Activated CD4-positive, alpha-beta T cell treated with anti-CD3 and anti-CD28 coated beads, Interleukin-2, amount 50 U/mL, for 24 hours (primary cell): ENCODE data around the gene MYO1G.

Experiments
- DNase-seq, 2 donors: peaks; one replicate each; pipeline ENCODE4 v3.0.0-alpha.2; 2020; ENCODE audit warnings: low read depth in 1 of 2, low spot score in 1 of 2

The MYO1G gene

DNA sequence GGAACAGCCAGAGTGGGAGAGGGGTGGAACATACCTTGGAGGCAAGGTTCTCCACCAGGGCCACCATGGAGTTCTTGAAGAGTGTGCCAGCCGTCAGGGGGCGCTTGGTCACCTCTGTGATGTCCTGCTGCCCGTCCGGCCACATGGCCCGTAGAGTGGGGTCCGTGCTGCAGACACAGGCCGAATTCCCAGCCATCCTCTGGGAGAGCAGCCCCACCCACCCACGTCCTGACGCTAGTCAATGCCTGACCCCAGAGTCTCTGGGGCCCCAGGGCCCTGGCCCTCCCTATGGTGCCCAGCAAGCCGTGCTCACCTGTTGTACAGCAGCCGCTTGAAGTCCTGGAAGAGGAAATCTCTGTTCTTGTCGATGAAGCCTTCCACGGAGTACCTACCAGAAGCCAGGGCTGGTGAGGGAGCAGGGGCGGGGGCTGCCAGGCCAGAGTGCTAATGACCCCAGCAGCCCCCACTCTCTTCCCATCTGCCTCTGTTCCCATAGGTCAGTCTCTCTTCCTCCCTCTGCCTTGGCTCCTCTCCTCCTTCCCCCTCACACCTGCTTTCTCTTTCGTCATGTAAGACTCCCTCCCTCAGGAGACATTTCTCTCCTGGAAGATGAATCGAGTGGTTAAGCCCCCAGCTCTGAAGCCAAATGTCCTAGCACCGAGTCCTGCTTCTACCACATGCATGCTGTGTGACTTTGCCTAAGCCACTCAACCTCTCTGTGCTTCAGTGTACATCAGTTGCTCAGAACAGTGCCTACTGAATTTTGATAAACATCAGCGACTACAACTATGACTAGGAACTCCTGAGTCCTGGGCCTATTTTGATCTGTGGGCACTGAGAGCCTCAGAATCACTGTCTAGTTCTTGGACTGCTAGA, 11.0 kb downstream of the MYO1G start:
- DNase-seq: no peak

DNA sequence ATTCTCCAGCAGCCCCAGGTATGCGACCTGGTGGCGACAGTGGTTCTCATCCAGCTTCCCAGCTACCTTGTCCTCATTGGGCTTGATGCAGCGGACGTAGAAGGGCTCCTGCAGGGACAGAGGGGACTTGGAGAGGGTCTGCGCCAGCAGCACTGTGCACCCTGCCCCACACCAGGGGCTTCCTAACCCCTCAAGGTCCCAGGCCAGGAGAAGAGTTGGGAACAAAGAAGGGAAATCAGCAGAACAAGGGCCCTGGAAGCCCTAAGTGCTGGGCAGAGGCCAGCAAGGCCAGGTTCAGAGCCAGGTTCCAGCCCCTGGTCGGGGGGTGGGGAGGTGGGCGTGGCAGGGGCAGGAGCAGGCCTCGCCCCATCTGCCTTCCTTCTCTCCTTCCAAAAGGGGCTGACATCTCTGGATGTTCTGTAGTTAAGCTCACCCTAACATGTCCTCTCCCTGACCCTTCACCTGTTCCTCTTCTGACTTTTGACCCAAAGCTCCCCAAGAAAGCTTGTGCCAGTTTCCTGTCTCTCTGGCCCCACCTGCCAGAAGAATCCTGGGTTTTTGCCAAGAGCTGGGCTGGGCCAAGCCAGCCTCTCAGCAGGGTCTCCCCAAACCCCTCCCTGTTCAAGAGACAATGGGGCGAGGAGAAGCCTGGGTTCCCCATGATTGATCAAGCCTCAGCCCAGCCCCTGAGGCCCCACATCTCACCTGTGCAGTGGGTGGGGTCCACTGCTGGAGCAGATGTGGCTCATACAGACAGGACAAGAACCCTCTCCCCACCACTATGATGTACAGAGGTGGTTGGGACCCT, 11.9 kb downstream of the MYO1G start:
- DNase-seq: no peak

DNA sequence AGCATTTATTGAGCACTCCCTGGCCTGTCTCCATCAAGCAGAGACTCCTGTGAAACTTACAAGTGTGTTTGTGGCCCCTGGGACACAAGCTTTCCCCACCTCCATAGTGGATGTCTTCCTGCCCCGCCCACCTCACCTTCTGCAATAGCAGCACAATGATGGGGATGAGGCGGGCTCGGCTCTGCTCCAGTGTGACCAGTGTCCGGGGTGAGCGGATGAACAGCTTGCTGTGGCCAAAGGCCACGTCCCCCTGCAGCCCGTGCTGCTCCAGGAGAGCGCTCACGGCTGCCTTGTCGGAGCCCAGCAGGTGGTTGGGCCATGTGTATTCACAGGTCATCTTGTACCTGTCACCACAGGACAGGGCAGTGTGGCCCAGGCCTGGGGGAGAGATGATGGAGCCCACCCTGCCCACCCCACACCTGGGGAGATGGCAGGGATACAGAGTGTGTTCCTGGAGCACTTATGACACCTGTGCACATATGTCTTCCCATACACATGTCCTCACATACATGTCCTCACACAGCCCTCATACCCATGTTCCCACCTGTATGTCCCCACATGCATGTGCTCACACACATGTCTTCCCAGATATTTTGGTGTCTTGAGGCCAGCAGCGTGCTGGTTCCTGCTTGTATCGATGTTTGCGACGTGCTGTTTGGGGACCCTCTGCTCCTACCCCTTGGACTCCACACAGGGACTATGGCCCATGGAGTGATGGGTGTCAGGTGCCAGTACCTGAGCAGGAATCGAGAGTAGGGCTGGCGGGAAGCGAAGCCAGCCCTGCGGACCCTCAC, 12.7 kb downstream of the MYO1G start:
- no peak for DNase-seq

DNA sequence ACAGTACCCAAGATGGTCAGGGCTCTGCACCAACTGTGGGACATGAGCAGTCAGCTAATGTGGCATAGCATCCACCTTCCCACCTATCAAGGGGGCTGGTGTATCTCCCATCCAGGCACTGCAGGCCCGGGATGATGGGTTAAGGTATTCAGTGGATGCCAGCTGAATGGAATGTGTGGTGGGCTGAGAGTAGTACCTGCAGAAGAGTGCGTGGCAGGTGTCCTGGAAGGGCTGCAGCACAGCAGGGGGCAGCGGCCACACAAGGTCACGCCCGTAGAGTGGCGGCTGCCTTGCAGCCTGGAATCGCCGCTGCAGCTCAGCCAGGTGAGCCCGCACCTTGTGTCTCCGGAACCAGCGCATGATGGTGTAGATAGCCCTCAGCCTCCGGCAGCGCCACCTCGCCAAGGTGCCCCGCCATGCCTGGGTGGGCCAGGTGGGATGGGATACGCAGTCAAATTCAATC, 13.3 kb downstream of the MYO1G start:
- no peak for DNase-seq

DNA sequence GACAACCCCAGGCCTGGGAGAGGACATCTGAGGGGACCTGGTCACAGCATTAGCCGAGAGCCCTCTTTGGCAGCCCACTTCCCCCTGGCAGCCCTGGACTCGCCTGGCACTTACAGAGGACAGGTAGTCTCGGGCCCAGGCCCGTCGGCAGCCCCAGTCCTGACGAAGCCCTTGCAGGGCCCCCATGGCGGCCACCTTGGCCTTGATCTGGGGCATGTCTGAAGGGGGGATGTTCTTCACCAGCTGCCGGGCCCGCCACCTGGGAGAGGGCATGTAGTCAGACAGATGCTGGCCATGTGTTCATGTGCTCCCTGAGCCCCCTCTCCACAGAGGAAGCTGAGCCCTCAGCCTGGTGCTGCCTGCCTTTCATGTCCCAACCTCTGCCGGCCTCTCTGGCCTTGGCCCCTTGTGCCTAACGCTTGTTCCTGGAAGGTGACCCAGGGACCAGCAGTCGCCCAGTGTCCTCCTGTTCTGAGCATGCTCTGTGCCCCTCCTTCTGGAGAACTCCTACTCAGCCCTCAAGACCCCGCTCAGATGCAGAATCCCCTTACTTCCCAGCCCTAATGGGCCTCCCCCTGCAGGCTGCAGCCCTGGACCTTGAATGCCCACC, 13.9 kb downstream of the MYO1G start:
- peak in 1 of 2 donors; percentile 1 for DNase-seq

DNA sequence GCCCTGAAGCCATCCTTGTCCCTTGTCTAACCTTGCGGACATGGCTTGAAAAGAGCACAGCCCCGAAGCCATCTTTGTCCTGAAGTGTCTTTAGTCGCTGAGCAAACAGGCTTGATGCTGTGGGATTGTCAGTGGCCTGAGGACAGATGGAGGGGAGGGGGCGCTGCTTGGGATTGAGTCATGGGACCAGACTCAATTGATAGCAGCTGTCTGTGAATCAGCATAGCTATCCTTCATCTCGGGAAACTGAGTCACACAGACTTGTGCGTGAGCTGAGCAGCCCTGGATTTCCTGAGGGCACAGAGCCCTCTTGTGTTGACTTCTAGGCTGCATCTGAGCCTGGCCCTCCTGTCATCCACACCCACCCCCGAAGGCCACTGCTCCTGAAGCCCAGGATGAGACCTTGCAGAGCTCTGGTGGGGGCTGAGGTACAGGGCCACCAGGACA, 14.4 kb downstream of the MYO1G start:
- DNase-seq: no peak

DNA sequence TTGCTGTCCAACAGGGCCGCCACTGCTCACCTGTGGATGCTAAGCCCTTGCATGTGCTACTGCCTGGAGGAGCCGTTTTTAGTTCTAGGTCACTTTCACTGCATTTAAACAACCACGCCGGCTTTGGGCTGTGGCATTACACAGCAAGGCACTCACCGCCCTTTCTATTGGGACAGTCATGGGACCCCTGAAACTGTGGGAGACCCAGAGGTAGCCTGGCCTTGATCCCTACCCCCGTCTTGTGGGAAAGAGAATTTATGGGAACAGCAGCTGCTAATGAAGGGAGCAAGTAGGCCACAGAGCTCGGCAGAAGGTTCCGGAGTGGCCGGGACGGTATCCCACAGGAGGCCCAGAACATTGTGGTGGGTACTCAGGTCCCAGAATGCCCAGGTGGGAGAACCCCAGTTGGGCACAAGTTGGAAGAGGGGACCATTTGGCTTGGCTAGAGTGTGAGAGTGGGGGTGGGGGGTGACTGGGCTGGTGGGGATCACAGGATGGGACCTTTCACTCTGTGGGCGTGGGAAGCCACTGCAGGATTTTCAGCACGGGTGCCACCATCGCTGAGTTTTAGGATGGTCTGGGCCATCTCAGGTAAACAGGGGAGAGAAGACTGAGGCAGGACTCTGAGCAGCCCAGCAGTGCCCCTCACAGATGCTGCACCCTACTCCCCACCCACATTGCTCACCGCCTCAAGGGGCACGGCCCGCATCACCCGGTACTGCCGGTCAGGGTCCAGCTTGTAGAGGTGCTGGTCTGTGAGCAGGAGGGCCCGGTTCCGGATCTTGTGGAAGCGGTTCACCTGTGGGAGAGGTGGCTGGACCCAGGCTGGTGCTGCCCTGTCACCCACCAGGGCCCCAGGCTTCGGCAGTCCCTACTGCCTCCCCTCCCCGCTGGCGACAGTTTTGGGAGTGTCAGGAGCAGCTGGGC, 15.2 kb downstream of the MYO1G start:
- no peak for DNase-seq

DNA sequence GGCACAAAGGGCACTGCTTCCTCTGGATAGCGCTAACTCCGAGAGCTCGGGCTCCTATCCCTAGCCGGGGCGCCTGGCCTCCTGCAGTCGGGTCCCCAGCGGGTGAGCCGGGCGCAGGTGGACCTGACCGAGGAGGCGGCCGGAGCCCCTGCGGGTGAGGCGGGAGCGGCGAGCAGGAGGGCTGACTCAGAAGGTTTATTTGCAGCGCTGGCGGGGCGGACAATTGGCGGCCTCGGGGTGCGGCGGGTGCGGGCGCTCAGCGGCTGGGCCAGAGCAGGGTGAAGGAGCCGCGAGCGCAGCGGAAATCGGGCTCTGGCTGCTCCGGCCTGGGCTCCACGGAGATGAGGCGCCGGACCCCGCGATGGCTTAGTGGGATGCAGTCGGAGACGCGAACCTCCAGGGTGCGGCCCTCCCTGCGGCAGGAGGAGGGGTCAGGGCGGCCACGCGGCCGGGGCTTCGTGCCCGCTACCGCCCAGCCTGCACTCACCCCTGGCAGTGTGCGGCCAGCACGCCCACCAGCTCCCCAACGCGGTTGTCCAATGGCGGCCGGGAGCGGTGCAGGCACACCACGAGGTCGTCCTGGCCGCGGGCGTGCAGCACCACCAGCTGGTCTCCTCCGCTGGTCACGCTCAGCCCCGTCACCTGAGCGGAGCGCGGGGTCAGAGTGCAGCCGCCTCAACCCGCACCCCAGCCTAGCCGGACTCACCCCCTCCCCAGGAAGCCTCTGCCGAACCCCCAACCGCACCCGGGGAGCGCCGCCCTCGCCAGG, 16.1 kb downstream of the MYO1G start:
- peak in 1 of 2 donors; percentile 1 for DNase-seq

DNA sequence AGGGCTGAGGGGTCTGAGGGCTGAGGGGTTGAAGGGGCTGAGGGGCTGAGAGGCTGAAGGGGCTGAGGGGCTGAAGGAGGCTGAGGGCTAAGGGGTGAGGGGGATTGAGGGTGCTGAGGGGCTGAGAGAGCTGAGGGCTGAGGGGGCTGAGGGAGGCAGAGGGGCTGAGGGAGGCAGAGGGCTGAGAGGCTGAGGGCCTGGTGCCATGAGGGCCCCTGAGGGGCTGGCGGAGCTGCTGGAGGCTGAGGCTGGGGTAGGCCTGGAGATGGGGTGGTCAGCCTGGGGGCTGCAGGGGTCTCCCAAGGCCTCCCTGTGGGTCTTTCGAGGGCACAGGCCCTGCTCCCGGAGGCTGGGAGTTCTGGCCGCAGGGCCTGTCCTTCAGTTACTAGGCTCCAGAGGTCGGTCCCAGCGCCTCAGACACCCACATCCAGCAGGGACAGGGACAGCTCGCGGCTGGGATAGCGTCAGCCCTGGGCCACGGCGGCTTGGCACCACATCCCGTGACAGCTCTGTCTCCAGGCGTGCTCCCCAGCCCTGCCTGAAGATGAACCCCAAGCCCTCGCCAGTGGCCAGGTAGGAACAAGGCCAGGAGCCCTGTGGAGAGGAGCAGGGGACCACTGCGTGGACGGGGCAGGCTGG, 16.9 kb downstream of the MYO1G start:
- DNase-seq: peak in 1 of 2 donors; percentile 0

DNA sequence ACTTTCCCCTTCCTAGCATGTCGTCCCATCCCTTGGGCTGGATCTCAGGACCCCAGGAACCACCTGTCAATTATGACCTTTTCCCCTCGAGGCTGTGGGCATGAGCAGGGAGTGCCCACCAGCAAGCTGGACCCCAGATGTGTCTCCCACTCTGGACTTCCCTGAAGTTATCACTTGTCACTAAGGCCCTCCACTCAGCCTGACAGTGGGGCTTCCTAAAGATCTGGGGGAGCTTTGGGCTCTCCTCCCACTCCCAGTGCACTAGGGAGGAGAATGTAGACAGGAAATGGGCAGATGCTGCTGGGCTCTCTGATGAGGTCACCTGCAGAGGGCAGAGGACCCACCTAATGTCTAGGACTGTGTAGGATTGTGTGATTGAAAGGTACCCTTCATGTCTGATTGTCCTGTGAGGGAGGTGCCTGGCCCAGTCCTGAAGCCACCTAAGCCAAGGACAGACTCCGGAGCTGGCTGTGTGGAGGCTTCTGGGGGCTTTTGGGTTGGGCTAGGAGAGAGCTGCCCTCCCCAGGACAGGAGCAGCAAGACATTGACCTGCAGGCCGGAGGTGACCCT, 18.7 kb downstream of the MYO1G start:
- DNase-seq: peak in 1 of 2 donors; percentile 0

DNA sequence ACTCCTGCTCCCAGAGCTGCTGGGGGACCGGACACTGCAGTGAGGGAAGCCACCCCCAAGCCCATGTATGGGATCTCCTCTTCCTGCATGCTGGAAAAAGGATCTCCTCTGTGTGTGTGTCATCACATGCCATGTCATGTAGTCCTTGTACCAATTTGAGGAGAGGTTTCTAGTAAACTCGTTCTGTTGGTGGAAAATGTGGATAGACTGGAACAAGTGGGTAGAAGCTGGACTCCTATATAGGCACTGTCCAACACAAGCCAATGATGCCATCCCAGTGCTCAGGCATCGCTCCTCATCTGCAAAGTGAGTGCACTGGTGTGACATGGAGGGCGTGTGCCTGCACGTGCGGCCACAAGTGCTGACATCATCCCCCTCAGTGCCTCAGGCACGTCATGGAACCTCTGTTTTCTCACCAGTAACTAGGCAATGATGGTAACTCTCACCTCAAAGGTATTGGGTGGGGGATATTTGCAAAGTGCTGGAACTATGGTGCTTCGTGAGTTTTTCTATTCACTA, 19.3 kb downstream of the MYO1G start:
- peak in 1 of 2 donors; percentile 6 for DNase-seq

DNA sequence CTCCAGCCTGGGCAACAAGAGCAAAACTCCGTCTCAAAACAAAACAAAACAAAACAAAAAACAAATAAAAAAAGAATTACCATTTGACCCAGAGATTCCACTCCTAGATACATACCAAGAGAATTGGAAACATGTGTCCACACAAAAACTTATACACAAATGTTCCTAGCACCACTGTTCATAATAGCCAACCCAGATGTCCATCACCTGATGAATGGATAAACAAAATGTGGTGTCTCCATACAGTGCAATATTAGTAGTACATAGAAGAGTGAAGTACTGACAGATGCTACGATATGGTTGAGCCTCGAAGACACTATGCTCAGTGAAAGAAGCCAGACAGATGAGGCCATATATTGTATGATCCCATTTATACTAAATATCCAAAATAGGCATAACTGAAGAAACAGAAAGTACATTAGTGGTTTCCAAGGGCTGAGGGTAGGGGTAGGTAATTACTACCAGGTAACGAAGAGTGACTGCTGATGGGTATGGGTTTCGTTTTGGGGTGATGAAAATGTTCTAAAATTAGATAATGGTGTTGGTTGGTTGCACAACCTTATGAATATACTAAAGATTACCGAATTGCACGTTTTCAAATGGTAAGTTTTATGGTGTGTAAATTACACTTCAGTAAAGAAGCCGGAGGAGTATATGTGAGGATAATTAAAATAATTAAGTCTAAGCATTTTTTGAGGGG, 20.0 kb downstream of the MYO1G start:
- DNase-seq: no peak

DNA sequence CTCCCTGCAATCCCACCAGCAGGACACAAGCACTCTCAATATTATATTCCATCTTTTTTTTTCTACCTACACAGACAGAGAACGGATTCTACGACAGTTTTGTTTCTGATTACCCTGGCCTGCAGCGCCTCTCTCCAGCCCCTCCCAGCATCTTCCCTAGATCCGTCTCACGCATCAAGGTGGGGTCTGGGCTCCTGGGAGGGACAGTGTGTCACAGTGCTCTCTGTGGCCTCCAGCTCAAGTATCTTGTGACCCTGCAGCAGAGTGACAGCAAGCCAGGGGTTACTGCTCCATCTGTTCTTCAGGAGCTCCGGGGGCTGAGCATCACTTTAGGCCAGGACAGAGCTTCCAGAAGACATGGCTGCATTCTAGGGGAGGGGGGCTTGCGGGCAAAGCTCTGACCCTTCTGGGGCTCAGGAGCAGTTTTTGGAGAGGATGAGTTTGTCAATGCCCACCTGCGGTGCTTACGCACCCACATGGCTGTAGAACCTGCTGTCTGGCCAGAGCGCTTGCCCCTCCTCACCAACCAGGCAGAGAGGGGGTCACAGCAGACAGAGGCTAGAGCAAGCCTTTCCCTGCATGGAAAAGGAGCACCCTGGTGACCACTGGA, 22.6 kb downstream of the MYO1G start:
- DNase-seq: no peak

DNA sequence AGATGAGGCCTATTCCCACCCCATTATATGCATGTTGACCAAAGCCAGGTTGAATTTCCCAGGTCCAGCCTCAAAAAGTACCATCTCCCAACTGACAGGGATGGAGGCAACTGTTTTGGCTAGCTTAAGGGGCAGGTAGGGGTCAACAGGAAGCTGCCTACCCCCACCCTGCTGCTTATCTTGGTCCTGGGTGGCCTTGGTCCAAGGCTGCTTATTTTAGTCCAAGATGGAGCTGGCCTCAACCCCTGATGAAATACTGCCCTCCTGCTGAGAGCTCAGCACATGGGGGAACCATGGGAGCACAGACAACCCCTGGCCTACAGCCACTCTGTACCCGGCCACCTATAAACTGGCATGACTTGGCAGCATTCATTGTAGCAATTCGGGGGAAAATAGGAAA, 23.1 kb downstream of the MYO1G start:
- DNase-seq: no peak

DNA sequence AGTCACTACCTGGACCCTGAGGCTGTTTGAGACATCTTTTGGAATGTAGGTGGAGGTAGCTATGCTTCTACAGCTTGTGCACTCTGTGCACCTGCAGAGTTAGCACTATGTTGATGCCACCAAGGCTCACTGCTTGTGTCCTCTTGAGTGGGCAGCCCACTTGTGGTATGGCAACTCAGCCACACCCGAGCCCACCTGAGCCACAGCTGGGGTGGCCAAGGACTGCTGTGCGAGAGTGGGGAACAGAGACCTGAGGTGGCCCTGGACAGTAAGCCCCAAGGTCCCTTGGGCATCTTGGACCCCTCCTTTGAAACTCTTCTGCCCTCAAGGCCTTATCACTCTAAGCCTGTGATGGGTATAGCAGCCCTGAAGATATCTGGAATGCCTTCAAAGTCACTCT, 25.7 kb downstream of the MYO1G start:
- no peak for DNase-seq

DNA sequence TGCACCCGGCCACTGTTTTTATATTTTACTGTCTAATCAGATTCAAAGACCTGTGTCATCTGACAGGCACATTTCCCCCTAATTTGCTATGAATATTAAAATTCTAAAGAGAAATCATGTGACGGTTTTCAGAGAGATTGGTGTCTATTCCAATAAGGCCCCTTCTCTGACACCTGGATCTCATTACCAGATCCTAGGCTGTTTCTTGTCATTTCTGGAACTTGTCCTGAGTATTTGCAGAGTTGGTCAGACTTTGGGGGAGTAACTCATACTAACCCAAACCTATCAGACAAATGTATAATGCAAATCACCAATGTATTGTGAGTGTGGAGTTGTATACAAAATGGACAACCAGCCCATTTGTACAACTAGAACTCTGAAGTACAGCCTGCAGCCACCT, 29.5 kb downstream of the MYO1G start:
- DNase-seq: no peak

DNA sequence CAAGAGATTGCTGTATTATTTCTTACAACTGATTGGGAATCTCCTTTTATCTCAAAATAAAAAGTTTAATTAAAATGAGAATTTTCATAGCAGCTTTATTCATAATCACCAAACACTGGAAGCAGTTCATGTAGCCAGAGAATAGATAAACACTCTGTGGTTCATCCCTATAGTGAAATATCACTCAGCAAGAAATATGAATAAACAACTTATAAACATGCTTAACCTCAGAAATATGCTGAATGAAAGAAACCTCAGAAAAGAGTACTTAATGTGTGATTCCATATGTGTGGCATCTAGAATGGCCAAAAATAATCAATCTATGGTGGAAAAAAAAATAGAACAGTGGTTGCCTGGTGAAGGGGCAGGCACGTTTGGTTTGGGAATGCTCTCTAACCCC, 33.3 kb downstream of the MYO1G start:
- DNase-seq: no peak
